Measurements from ENCODE around the gene UNC5B.

DNA sequence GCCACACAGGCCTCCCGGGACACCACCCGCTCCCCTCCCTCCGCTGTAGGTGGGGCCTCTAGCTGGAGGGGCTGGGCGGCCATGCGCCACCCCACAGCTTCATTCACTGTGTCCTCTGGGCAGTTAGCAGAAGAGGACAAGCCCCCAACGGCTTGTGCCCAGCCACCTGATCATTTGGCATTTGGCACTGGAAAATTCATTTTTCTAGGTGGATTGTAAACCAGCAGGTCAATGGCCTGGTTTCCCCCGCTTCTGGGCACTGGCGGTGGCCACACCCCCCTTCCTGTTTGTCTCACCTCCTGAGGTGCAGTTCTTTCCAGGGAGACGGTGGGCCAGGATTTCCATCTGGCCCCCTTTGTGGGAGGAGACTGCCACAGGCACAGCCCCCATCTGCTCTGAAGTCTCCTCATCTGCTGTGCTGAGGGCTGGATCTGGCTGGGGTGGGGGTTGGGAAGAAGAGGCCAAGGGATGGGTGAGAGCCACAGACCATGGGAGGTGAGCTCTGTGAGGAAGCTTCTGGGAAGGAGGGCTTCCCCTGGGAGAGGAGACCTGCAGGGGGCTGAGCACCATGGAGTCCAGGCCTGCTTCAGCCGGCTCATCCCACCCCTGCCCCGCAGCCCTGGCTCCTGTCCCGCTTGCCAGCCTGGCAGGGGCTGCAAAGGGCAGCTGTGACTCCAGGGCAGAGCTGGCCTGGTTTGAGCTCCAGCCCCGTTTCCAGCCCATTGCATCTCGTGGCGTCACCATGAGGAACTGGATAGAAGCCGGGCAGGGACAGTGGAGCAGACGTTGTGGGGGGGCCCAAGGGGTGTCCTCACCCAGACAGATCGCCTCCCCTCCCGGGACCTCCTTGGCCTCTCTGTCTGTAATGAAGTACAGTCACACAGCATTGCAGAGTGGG lies 66.6 kb downstream of the UNC5B start:
- TF ChIP-seq, protein P1, sequence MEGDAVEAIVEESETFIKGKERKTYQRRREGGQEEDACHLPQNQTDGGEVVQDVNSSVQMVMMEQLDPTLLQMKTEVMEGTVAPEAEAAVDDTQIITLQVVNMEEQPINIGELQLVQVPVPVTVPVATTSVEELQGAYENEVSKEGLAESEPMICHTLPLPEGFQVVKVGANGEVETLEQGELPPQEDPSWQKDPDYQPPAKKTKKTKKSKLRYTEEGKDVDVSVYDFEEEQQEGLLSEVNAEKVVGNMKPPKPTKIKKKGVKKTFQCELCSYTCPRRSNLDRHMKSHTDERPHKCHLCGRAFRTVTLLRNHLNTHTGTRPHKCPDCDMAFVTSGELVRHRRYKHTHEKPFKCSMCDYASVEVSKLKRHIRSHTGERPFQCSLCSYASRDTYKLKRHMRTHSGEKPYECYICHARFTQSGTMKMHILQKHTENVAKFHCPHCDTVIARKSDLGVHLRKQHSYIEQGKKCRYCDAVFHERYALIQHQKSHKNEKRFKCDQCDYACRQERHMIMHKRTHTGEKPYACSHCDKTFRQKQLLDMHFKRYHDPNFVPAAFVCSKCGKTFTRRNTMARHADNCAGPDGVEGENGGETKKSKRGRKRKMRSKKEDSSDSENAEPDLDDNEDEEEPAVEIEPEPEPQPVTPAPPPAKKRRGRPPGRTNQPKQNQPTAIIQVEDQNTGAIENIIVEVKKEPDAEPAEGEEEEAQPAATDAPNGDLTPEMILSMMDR (conservative IDR thresholded peaks at IDR 0.05 in 1 of 2, IDR thresholded peaks at IDR 0.05 in 1 of 2; ENCODE audit: extremely low read depth in 1 of 2, insufficient read depth in 1 of 2, low read depth in 1 of 2, low read length in 2 of 2) = no peak
- TF ChIP-seq EZH2 (IDR thresholded peaks at IDR 0.05; ENCODE audit: borderline replicate concordance, low read length) = no peak

All from mammary epithelial cell (primary cell).